OCI-LY1 (cell line): ENCODE results near the gene TEP1.

Experiments
- EZH2 ChIP-seq: fragments of 200-600 bp; sonication (generic), shearing (Covaris generic); IDR thresholded peaks from 2 replicates; pipeline ENCODE4 v1.8.0; 2017; ENCODE audit warnings: borderline replicate concordance, mixed run types, mild to moderate bottlenecking, antibody characterized with exemption, low read length, moderate library complexity, mixed read lengths
- TF ChIP-seq, protein P1 (sequence below): fragments of 200-600 bp; sonication (generic), shearing (Covaris generic); IDR thresholded peaks from 2 replicates; pipeline ENCODE4 v1.5.1; 2017; ENCODE audit warnings: mild to moderate bottlenecking, antibody characterized with exemption, low read length, moderate library complexity, mixed read lengths

DNA sequence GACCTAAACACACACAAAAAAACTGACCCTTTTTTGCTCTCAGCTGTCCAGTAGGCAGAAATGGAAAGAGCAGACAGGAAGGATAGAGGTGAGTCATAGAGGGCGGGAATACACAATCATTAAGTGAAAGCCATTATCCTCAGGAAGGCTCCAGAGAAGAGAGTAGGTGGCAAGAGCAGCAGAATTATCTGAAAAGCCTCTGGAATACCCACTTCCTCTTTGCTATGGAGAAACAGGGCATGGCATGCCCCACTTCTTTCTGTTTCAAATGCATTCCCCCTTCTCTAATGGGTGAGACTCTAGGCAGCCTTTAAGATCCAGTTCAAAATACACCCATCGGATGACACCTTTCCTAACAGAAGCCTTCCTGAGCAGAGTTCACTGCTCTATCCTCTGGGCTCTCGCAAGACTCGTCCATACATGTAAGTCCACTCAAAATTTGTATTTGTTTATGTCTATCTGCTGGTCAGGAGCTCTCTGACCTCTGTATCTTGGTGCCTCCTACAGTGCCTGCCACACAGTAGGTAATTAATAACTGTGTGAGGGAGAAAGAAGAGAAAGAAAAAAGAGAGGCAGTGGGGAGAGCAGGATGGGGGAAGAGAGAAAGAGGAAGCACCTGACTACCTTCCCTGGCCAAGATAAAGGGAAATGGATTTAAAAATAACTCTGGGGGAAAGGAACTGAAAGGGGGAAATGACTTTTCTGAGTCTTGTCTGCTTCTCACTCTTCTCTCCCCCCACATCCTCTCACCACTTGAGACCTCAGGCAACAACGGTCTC is 14.1 kb upstream of the TEP1 start:
- TF ChIP-seq, protein P1, sequence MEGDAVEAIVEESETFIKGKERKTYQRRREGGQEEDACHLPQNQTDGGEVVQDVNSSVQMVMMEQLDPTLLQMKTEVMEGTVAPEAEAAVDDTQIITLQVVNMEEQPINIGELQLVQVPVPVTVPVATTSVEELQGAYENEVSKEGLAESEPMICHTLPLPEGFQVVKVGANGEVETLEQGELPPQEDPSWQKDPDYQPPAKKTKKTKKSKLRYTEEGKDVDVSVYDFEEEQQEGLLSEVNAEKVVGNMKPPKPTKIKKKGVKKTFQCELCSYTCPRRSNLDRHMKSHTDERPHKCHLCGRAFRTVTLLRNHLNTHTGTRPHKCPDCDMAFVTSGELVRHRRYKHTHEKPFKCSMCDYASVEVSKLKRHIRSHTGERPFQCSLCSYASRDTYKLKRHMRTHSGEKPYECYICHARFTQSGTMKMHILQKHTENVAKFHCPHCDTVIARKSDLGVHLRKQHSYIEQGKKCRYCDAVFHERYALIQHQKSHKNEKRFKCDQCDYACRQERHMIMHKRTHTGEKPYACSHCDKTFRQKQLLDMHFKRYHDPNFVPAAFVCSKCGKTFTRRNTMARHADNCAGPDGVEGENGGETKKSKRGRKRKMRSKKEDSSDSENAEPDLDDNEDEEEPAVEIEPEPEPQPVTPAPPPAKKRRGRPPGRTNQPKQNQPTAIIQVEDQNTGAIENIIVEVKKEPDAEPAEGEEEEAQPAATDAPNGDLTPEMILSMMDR = no peak
- TF ChIP-seq EZH2 = no peak
